Suppressor macrophage treated with lipopolysaccharide for 4 hours (primary cell): ENCODE measurements around the gene NFIA.

Experiments
- DNase-seq: peaks from one replicate; pipeline ENCODE4 v3.0.0-alpha.2; 2020

NFIA gene

DNA sequence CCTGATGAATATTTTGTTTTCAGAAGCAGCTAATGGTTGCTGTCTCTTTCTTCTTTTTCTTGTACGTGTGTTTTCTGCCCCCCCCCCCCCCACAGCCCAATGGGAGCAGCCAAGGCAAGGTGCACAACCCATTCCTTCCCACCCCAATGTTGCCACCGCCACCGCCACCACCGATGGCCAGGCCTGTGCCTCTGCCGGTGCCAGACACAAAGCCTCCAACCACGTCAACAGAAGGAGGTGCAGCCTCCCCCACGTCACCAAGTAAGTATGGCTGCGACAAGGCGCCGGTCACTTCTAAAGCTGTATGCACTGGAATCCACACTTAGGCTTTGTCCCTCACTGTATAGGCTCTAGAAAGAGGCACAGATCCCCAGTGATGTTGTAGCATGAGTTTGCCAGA lies 324.1 kb downstream of the NFIA start:
- no peak for DNase-seq

DNA sequence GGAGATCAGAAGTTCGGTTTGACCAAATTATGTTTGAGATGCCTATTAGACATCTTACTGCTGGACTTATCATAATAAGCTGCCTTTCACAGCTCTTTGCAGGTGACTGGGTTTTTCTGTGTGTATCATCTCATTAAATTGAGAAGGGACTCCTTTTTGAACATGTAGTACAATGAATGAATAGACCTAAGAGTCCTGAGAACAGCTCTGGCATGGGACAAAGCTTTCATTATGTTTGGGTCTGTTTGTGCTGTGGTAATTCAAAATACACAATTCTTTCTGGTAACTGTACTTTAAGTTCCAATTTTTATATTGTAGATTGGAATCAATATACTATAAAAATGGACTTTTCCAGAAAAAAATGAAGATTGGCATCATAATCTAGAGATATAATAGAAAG lies 330.2 kb downstream of the NFIA start:
- no peak for DNase-seq

GRCh38 chr1:61419196-61419595 lies 336.8 kb downstream of the NFIA start:
- no peak for DNase-seq

GRCh38 chr1:61419657-61420056 lies 337.3 kb downstream of the NFIA start:
- no peak for DNase-seq

DNA sequence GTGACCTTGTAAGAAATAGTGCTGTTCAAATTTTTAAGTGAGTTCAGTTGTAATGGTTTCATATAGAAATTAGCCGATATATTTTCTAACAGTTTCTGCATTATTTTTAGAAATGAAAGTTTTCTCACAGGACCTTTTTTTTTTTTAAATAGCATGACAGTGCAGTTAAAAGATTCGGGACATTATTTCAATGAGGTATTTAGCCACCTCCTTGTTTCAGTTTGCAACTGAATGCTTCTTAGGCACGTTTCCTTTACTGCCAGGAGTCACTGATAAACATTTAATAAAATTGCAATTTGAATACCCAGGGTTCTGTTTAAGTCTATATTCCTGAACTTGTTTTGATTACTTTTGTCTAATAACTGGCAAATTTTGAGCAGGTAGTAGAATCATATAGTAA lies 337.9 kb downstream of the NFIA start:
- DNase-seq = no peak

DNA sequence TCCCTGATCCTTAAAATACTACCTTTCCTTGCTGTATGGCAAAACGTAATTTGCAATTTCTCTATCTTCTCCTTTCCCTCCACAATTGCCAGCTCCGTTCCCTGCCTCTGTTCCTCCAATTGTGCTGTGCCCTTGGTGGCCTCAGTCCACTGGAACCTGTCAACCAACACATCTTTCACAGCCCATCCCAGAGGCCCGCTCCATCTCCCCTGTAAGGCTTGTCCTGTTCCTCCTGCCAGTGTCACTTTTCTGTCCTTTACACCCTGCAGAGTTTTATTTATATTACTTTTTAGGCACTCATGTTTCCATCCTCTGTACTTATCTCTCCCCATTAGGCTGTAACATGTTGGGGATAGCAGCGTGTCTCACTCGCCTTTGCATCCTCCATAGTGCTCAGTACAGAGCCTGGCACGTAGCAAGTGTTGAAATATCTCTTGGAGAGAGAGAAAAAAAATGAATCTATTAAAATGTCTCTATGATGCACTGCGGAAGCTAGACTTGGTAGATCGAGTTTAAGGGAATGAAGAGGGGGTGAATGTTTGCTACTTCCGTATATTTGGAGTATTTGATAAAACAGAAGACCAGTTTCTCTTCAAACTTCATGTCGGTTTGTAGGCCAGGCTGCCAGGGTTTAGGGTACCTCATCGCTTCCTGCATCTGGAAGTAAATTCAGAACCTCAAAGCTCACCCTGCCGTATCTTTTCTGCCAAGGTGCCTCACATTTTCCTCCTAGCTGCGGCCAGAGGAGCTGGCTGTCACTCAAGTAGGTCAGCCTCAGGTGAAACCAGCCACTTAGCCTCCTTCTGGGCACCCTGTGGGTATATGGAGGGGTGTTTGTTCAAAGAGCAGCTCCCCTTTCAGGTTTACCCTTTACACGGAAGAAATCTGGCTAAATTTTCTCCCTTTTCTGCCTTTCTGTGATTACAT lies 338.8 kb downstream of the NFIA start:
- DNase-seq = no peak

DNA sequence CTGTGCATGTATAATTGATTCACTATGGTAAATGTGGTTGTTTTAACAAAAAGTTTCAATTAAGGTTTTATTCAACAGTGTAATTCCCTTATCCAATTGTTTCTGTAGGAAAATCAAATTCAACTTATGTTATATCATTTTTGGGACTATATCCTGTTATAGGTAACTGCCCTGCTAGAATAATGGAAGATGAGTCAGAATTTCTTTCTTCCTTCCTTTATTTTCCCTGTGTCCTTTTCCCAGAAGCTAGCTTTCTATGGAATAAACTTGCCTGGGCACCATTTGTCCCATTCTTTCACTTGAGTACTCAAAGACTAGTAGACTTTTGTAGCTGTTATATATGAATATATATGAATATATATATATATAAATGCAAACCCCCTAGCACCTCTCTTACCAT lies 341.3 kb downstream of the NFIA start:
- DNase-seq = no peak

DNA sequence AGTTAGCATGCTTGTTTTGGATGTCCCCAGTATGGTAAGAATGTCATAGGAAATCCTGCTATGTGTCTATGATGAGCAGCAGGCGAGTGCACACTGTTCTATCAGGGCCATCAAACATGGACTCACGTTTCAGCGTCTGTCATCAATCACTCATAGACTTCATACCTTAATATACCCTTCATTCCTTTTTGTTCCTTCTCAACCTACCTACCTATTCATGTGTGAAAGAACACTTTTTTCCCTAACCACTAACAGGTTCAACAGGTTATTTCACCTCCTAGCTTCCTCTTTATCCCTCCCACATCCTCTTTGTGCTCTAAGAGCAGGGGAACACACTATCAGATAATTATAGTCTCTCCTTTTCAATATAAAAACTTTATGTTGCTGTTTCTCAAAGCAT lies 342.0 kb downstream of the NFIA start:
- no peak for DNase-seq

DNA sequence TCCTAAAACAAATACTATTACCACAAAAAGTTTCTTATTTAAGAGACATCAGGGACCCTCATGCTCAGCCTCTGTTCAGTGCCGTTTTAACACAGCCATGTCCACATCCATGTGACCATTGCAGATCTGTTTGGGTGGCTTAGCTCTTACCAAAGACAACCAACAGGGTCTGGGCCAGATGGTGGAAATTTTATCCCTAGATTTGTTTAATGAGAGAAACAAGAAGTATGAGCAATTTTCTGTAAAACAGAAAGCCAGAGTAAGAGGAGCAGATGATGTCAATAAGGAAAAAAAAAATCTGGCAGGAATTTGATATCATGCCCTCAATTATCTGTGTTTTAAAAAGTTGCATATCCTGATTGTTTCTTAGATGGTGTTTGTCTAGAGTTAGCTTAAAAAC lies 342.7 kb downstream of the NFIA start:
- DNase-seq = no peak

DNA sequence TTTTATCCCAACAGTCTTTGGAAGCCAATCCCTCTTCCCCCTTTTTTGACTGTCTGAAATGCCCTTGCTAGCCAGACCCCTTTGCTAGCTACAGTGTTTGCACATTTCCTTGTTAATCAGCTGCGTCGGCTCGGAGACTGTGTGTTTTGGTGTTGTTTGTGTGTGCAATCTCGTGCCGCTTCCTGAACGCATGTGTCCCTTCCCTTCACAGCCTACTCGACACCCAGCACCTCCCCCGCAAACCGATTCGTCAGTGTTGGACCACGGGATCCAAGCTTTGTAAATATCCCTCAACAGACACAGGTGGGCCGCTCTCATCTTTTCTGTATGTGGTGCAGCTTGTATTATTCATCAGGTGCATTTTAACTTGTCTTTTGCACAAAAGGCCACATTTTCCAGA lies 343.9 kb downstream of the NFIA start:
- DNase-seq = no peak

DNA sequence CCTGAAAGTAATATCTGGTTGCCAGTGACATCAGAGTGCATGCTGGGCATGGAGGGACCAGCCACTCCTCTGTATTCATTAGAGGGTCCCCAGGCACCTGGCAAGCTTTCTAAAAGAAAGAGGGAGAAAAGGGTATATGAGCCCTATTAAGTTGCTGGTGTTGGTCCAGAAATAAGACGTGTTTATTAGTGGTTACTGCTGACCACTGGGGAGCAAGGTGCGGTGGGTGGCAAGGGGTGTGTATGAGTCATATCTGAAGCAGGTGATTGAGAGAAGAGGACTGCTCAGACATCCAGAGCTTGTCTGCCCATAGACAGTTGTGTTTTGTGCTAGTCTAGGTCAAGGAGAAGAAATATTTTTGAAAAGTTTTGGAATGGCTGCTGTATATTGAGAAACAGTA lies 344.5 kb downstream of the NFIA start:
- no peak for DNase-seq

GRCh38 chr1:61427510-61427909 lies 345.1 kb downstream of the NFIA start:
- no peak for DNase-seq

- no peak for DNase-seq
These were observed 345.8 kb downstream of the NFIA start for GRCh38 chr1:61428146-61428545.

- no peak for DNase-seq
These were observed 350.4 kb downstream of the NFIA start for GRCh38 chr1:61432616-61433388.

- no peak for DNase-seq
These were observed 351.3 kb downstream of the NFIA start for GRCh38 chr1:61433646-61434045.

- no peak for DNase-seq
These were observed 351.9 kb downstream of the NFIA start for GRCh38 chr1:61434276-61434675.

GRCh38 chr1:61435226-61435625 lies 352.9 kb downstream of the NFIA start:
- no peak for DNase-seq

DNA sequence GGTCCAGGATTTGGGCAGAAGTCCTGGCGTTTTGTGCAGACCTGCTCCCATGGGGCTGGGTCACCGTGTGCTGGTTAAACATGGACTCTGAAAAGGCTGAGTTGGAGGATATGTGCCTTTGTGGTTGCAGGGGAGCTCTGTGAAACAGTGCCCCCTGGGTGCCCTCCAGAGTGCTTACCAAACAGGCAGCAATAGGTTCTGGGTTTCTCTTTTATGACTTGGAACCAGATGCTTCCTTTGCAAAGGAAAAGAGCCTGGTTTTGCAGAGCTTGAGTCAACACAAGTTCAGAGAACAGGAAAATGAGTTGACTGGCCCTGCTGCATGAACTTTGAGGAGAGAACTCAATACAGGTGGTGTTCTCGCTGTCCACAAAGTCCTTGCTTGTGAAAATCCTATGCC lies 353.7 kb downstream of the NFIA start:
- no peak for DNase-seq

- DNase-seq = no peak
These were observed 354.2 kb downstream of the NFIA start for GRCh38 chr1:61436491-61437120.

- no peak for DNase-seq
These were observed 356.9 kb downstream of the NFIA start for GRCh38 chr1:61439234-61439633.

DNA sequence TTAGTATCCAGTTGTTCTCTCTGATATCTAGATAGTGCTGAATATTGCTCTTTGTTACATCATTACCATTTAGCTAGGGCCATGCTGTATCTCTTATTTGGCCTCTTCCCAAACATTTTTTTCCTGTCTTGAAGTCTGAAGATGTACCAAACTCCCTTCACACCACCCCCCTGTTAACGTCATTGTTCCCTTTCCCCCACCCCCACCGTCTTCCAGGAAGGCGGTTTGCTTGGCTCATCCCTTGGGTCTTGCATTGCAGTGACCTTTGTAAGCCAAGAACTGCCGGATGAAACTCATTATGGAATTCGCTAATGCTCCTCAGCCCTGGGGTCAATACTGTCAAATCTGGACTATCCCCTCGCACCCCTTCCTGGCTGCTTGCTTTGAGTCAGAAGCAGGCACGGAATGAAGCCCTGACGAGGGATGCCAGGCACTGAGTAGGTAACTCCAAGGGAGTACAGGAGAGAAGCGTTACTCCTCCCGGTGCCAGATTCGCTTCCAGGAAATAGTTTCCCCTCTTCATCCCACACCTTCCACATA lies 359.4 kb downstream of the NFIA start:
- DNase-seq = no peak

- no peak for DNase-seq
These were observed 360.2 kb downstream of the NFIA start for GRCh38 chr1:61442544-61442943.

DNA sequence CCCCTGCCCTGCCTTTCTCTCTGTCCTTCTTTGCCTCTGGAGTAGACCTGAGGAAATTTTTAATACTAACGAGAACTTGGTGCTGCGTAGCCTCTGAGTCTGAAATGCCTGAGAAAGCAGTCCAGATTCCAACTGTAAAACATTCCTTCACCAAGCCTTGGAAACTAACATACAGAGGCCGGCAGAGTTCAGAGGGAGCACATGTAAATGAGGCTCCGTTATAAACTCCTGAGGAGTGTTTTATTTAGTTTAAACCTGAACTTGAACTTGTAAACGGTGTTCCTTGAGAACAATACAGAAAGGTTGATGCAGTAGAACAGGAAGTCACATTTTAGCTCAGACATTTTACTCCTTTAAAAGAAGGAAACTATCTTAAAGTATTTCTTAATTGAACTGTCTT lies 361.9 kb downstream of the NFIA start:
- DNase-seq = no peak
